Activated CD8-positive, alpha-beta memory T cell treated with anti-CD3 and anti-CD28 coated beads for 24 hours (primary cell): ENCODE measurements around the gene TUSC2.

Experiments used
- DNase-seq: peaks from one replicate; pipeline ENCODE4 v3.0.0-alpha.2; 2020

TUSC2 gene

GRCh38 chr3:50334339-50335075, 6.5 kb upstream of the TUSC2 start:
- no peak for DNase-seq

GRCh38 chr3:50333744-50334328, 5.8 kb upstream of the TUSC2 start:
- DNase-seq, result no peak

- no peak for DNase-seq
Observed at GRCh38 chr3:50331364-50331907, 3.4 kb upstream of the TUSC2 start.

- DNase-seq, result no peak
Observed at GRCh38 chr3:50330330-50330729, 2.3 kb upstream of the TUSC2 start.

GRCh38 chr3:50327129-50327528, 894 bp downstream of the TUSC2 start:
- DNase-seq, result no peak

- no peak for DNase-seq
Observed at GRCh38 chr3:50326182-50326541, 1.9 kb downstream of the TUSC2 start.

- DNase-seq, result no peak
Observed at GRCh38 chr3:50325497-50326181, 2.4 kb downstream of the TUSC2 start.

- no peak for DNase-seq
Observed at GRCh38 chr3:50325113-50325480, 2.9 kb downstream of the TUSC2 start.

GRCh38 chr3:50324351-50325112, 3.5 kb downstream of the TUSC2 start:
- DNase-seq, result peak; percentile 85

- no peak for DNase-seq
Observed at GRCh38 chr3:50323614-50324199, 4.3 kb downstream of the TUSC2 start.

GRCh38 chr3:50323092-50323600, 4.9 kb downstream of the TUSC2 start:
- no peak for DNase-seq

- DNase-seq, result no peak
Observed at GRCh38 chr3:50322386-50323091, 5.5 kb downstream of the TUSC2 start, which contains the start of gene HYAL2. Gene HYAL2, minus strand, starts transcription at chr3:50322745. Its CDS starts 2,256 bp downstream, at chr3:50320489.

GRCh38 chr3:50322115-50322385, 6.0 kb downstream of the TUSC2 start:
- DNase-seq, result no peak

GRCh38 chr3:50321336-50322114, 6.5 kb downstream of the TUSC2 start:
- peak; percentile 96 for DNase-seq

GRCh38 chr3:50320853-50321335, 7.1 kb downstream of the TUSC2 start:
- DNase-seq, result no peak

- no peak for DNase-seq
Observed at GRCh38 chr3:50319894-50320625, 8.0 kb downstream of the TUSC2 start.

GRCh38 chr3:50319181-50319893, 8.7 kb downstream of the TUSC2 start:
- DNase-seq, result no peak

- DNase-seq, result no peak
Observed at GRCh38 chr3:50318615-50319014, 9.4 kb downstream of the TUSC2 start.

- no peak for DNase-seq
Observed at GRCh38 chr3:50318163-50318562, 9.9 kb downstream of the TUSC2 start.

GRCh38 chr3:50317300-50317699, 10.7 kb downstream of the TUSC2 start:
- DNase-seq, result no peak
